ENCODE data around the gene PODXL. TPM values are rescaled to one million over a fixed set of nuclear protein-coding genes. Genes with fewer than 3 reads are reported as not detected.

PODXL gene
- polyA plus RNA-seq, 1 donor from 2014 or later: 4.5 TPM

DNA sequence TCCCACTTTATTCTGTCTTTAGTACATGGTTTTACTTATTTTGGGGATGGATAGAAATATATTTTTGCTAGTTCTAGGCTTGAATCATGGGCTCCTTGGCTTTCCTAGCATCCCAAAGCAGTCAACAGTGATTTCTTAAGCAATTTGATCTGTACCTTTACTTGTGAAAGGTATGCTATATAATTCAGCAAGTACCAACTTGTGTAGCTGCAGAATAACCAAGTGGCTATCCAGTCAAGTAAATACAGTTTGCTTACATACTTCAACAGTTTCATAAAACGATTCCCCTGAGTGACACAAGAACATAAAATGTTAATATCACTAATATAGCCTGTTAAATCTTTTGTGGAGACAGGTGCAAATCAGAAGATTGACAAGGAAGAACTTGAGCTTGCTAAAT lies 67.2 kb downstream of the PODXL start:
- no peak overlapping the region for H3K27ac ChIP-seq (ENCODE audit: low read length)
- H3K27me3 ChIP-seq (ENCODE audit: insufficient read depth, low read depth, low read length): no peaks in the 10 kb centered on the region
- H3K9me2 ChIP-seq (ENCODE audit: insufficient read depth, low read length): no peaks in the 10 kb centered on the region
- no peak overlapping the region for H3K9ac ChIP-seq (ENCODE audit: low read length)
- no peaks in the 10 kb centered on the region for H3F3A ChIP-seq (ENCODE audit: insufficient read depth, low read length, poor library complexity, severe bottlenecking)
- no peaks in the 10 kb centered on the region for H3K79me2 ChIP-seq (replicated peaks; ENCODE audit: insufficient read depth, low read length)
- no peak overlapping the region for H3K4me3 ChIP-seq (ENCODE audit: low read length)
- TF ChIP-seq EZH2 (IDR thresholded peaks at IDR 0.05; ENCODE audit: borderline replicate concordance, insufficient read depth, low read length, poor library complexity, severe bottlenecking) (no peak), MXI1 (conservative IDR thresholded peaks at IDR 0.05; ENCODE audit: poor library complexity, severe bottlenecking) (no peak), SMC3 (conservative IDR thresholded peaks at IDR 0.05; ENCODE audit: poor library complexity) (no peak), RAD21 (conservative IDR thresholded peaks at IDR 0.05) (no peak), EP300 (conservative IDR thresholded peaks at IDR 0.05; ENCODE audit: poor library complexity, severe bottlenecking) (no peak), TAF1 (IDR thresholded peaks at IDR 0.05; ENCODE audit: low read depth) (no peak), POLR2AphosphoS5 (IDR thresholded peaks at IDR 0.05) (no peak)
- TF ChIP-seq, protein P1, sequence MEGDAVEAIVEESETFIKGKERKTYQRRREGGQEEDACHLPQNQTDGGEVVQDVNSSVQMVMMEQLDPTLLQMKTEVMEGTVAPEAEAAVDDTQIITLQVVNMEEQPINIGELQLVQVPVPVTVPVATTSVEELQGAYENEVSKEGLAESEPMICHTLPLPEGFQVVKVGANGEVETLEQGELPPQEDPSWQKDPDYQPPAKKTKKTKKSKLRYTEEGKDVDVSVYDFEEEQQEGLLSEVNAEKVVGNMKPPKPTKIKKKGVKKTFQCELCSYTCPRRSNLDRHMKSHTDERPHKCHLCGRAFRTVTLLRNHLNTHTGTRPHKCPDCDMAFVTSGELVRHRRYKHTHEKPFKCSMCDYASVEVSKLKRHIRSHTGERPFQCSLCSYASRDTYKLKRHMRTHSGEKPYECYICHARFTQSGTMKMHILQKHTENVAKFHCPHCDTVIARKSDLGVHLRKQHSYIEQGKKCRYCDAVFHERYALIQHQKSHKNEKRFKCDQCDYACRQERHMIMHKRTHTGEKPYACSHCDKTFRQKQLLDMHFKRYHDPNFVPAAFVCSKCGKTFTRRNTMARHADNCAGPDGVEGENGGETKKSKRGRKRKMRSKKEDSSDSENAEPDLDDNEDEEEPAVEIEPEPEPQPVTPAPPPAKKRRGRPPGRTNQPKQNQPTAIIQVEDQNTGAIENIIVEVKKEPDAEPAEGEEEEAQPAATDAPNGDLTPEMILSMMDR (IDR thresholded peaks at IDR 0.05; ENCODE audit: poor library complexity, severe bottlenecking): no peak
- TF ChIP-seq, protein P2, sequence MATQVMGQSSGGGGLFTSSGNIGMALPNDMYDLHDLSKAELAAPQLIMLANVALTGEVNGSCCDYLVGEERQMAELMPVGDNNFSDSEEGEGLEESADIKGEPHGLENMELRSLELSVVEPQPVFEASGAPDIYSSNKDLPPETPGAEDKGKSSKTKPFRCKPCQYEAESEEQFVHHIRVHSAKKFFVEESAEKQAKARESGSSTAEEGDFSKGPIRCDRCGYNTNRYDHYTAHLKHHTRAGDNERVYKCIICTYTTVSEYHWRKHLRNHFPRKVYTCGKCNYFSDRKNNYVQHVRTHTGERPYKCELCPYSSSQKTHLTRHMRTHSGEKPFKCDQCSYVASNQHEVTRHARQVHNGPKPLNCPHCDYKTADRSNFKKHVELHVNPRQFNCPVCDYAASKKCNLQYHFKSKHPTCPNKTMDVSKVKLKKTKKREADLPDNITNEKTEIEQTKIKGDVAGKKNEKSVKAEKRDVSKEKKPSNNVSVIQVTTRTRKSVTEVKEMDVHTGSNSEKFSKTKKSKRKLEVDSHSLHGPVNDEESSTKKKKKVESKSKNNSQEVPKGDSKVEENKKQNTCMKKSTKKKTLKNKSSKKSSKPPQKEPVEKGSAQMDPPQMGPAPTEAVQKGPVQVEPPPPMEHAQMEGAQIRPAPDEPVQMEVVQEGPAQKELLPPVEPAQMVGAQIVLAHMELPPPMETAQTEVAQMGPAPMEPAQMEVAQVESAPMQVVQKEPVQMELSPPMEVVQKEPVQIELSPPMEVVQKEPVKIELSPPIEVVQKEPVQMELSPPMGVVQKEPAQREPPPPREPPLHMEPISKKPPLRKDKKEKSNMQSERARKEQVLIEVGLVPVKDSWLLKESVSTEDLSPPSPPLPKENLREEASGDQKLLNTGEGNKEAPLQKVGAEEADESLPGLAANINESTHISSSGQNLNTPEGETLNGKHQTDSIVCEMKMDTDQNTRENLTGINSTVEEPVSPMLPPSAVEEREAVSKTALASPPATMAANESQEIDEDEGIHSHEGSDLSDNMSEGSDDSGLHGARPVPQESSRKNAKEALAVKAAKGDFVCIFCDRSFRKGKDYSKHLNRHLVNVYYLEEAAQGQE (IDR thresholded peaks at IDR 0.05; ENCODE audit: borderline replicate concordance): no peak
- no peaks in the 10 kb centered on the region for H3K9me3 ChIP-seq (ENCODE audit: low read length)
- H3K4me2 ChIP-seq (ENCODE audit: low read length): no peak overlapping the region
- no peak overlapping the region for H2AFZ ChIP-seq (ENCODE audit: low read depth, low read length)
- H4K20me1 ChIP-seq (ENCODE audit: insufficient read depth): no peaks in the 10 kb centered on the region
- H3K36me3 ChIP-seq (ENCODE audit: insufficient read depth, low read length): no peaks in the 10 kb centered on the region

DNA sequence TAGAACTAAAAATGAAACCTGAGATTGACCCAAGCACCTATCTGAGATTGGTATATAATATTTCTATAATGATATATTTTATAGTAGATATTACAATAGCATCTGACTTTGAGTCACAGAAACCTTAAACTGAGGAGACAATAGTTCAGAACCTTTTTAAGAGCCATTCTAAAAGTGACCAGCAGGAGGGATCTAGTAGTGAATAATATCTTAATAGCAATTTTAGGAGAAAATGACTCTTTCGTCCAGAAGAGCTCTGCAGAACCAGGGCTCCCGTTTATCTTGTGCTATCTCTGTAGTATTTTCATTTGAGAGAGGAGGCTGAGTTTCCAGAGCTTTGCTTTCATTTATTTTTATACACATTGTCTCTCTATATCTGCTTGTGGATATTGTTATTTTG lies 68.1 kb downstream of the PODXL start:
- no peak for TF ChIP-seq EP300 (conservative IDR thresholded peaks at IDR 0.05; ENCODE audit: poor library complexity, severe bottlenecking)
- TF ChIP-seq RAD21 (conservative IDR thresholded peaks at IDR 0.05): no peak
- TF ChIP-seq, protein P2 (IDR thresholded peaks at IDR 0.05; ENCODE audit: borderline replicate concordance): no peak
- no peak for TF ChIP-seq MXI1 (conservative IDR thresholded peaks at IDR 0.05; ENCODE audit: poor library complexity, severe bottlenecking)
- no peak for TF ChIP-seq SMC3 (conservative IDR thresholded peaks at IDR 0.05; ENCODE audit: poor library complexity)
- no peak for TF ChIP-seq EZH2 (IDR thresholded peaks at IDR 0.05; ENCODE audit: borderline replicate concordance, insufficient read depth, low read length, poor library complexity, severe bottlenecking)
- no peak for TF ChIP-seq POLR2AphosphoS5 (IDR thresholded peaks at IDR 0.05)
- TF ChIP-seq, protein P1 (IDR thresholded peaks at IDR 0.05; ENCODE audit: poor library complexity, severe bottlenecking): no peak
- no peak for TF ChIP-seq TAF1 (IDR thresholded peaks at IDR 0.05; ENCODE audit: low read depth)
- Histone ChIP-seq H4K20me1 (ENCODE audit: insufficient read depth) (no peaks in the 10 kb centered on the region), H3K9me2 (ENCODE audit: insufficient read depth, low read length) (no peaks in the 10 kb centered on the region), H3K27ac (ENCODE audit: low read length) (no peak overlapping the region), H2AFZ (ENCODE audit: low read depth, low read length) (no peak overlapping the region), H3K79me2 (replicated peaks; ENCODE audit: insufficient read depth, low read length) (no peaks in the 10 kb centered on the region), H3K9me3 (ENCODE audit: low read length) (no peaks in the 10 kb centered on the region), H3F3A (ENCODE audit: insufficient read depth, low read length, poor library complexity, severe bottlenecking) (no peaks in the 10 kb centered on the region), H3K4me2 (ENCODE audit: low read length) (no peak overlapping the region), H3K4me3 (ENCODE audit: low read length) (no peak overlapping the region), H3K27me3 (ENCODE audit: insufficient read depth, low read depth, low read length) (no peaks in the 10 kb centered on the region), H3K36me3 (ENCODE audit: insufficient read depth, low read length) (no peaks in the 10 kb centered on the region), H3K9ac (ENCODE audit: low read length) (no peak overlapping the region)

Data from neural cell (in vitro differentiated cells).